Right lobe of liver (tissue), 4 donors: ENCODE results near the gene AADAT.
"Not testable (repeated sequence)": the region's sequence is repeated elsewhere in the genome, so short reads cannot be mapped to it uniquely, and the experiment has no call there.

Experiments used
- CTCF ChIP-seq, 4 donors: fragments of 200-600 bp in 3 of 4; fragments of 450-650 bp in 1 of 4; IDR thresholded peaks; one replicate each; pipeline versions ENCODE4 v1.5.1 to v1.8.0; 2016 to 2022; ENCODE audit warnings: antibody characterized with exemption in 4 of 4, mild to moderate bottlenecking in 2 of 4
- POLR2A ChIP-seq: fragments of 450-650 bp; IDR thresholded peaks from one replicate; pipeline ENCODE4 v1.6.1; 2017; ENCODE audit warnings: antibody characterized with exemption, mild to moderate bottlenecking
- donor health status: DM: no; HTN: no; CAD: no.
- donor health status: DM: no; HTN: no; CAD: no.
- donor health status: DM: no; HTN: yes; CAD: no.

DNA sequence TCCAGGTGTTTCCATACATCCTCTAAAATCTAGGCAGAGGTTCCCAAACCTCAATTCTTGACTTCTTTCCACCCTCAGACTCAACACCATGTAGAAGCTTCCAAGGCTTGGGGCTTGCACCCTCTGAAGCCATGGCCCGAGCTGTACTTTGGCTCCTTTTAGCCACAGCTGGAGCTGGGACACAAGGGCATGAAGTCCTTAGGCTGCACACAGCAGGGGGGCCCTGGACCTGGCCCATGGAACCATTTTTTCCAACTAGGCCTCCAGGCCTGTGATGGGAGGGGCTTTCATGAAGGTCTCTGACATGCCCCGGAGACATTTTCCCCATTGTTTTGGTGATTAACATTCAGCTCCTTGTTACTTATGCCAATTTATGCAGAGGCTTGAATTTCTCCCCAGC, 8.4 kb upstream of the AADAT start:
- not testable (repeated sequence) for TF ChIP-seq CTCF (IDR thresholded peaks at IDR 0.05); POLR2A
